Measurements from ENCODE around the gene HOTAIR. TPM values are rescaled to one million over a fixed set of nuclear protein-coding genes. Genes with fewer than 3 reads are reported as not detected.

Gene HOTAIR
- total RNA-seq, 1 experiment from 2014 or later = not detected

- H3K9me3 ChIP-seq (ENCODE audit: control insufficient read depth, low read depth, low read length) = no peaks in the 10 kb centered on the region
- H3K18ac ChIP-seq (ENCODE audit: insufficient read length, low read depth, low read length) = no peak overlapping the region
- no peak overlapping the region for H2AK5ac ChIP-seq (ENCODE audit: insufficient read length, low read length)
- H3K4me1 ChIP-seq (ENCODE audit: insufficient read depth, low read length) = no peaks in the 10 kb centered on the region
- H3K79me1 ChIP-seq (ENCODE audit: insufficient read depth, low read depth, low read length, poor library complexity, severe bottlenecking) = no peaks in the 10 kb centered on the region
- no peak overlapping the region for H2BK12ac ChIP-seq (ENCODE audit: insufficient read length, low read depth, low read length)
- no peaks in the 10 kb centered on the region for H3K23me2 ChIP-seq (ENCODE audit: insufficient read length, low read depth, low read length, poor library complexity, severe bottlenecking)
- no peak overlapping the region for H3K4ac ChIP-seq (ENCODE audit: low read depth, low read length)
- H3K23ac ChIP-seq (ENCODE audit: insufficient read length, low read depth, low read length) = no peak overlapping the region
- no peak overlapping the region for H3K14ac ChIP-seq (ENCODE audit: insufficient read depth, low read length)
- Mint-ChIP-seq H3K9me3 (peaks cover 4 to 9% of the 10 kb centered on the region in 2 experiments; a peak in 3 of 5 replicates), H3K27me3 (ENCODE audit: low read depth) (peaks cover 100% of the 10 kb centered on the region), H3K36me3 (ENCODE audit: insufficient read depth in 1 of 3, low read depth in 3 of 3) (no peaks in the 10 kb centered on the region), H3K4me1 (peaks cover 4 to 18% of the 10 kb centered on the region in 2 experiments), H3K4me3 (no peak overlapping the region; a peak in 1 of 5 replicates), H3K27ac (no peak overlapping the region; a peak in 1 of 7 replicates)
- no peaks in the 10 kb centered on the region for H3K79me2 ChIP-seq (ENCODE audit: insufficient read depth, low read length)
- no peak overlapping the region for H2BK20ac ChIP-seq (ENCODE audit: low read depth, low read length, poor library complexity, severe bottlenecking)
- no CpG with 5 or more reads among the region's 8 CpGs for WGBS (ENCODE audit: extremely low coverage, insufficient read length, low lambda C conversion rate)
- no peak overlapping the region for H3K27ac ChIP-seq (ENCODE audit: insufficient read length, low read depth, low read length)
- H2BK15ac ChIP-seq (ENCODE audit: low read depth, low read length) = no peak overlapping the region
- H2AFZ ChIP-seq (ENCODE audit: low read length) = no peak overlapping the region
- no peak overlapping the region for H2BK120ac ChIP-seq (ENCODE audit: low read depth, low read length, poor library complexity, severe bottlenecking)
- no peak overlapping the region for H3K4me2 ChIP-seq (ENCODE audit: insufficient read depth, insufficient read length, low read length)
- no peak for DNase-seq
- H4K91ac ChIP-seq (ENCODE audit: insufficient read length, low read depth, low read length) = no peak overlapping the region
- H4K5ac ChIP-seq (ENCODE audit: insufficient read length, low read depth, low read length) = no peak overlapping the region
- H2BK5ac ChIP-seq (ENCODE audit: insufficient read length, low read length) = no peak overlapping the region
- H3K27me3 ChIP-seq (ENCODE audit: insufficient read depth, low read length) = peaks cover 98% of the 10 kb centered on the region
- no peak overlapping the region for H3K9ac ChIP-seq (ENCODE audit: extremely low read depth, insufficient read length, low read length)
- no peak overlapping the region for H3T11ph ChIP-seq (ENCODE audit: low read length)
- H4K8ac ChIP-seq (replicated peaks; ENCODE audit: insufficient read length, low read depth, low read length) = no peak overlapping the region
- TF ChIP-seq CTCF (conservative IDR thresholded peaks at IDR 0.05) = no peak
- H4K20me1 ChIP-seq (ENCODE audit: control insufficient read depth, insufficient read depth, insufficient read length) = no peaks in the 10 kb centered on the region
- no peak overlapping the region for H3K56ac ChIP-seq (ENCODE audit: insufficient read length, low read depth, low read length)
Observed at GRCh38 chr12:54001283-54002187, 26.8 kb upstream of the HOTAIR start.
